SJCRH30 (cell line): Measurements from ENCODE around the gene LRP1-AS. TPM values are rescaled to one million over a fixed set of nuclear protein-coding genes. Genes with fewer than 3 reads are reported as not detected.

Experiments used
- DNase-seq, 2 experiments: peaks; one replicate each; pipeline ENCODE4 v3.0.0-alpha.2; 2015 to 2020
- H3K27ac ChIP-seq: fragments of 250-450 bp; sonication (Bioruptor Pico); 2 replicates; pipeline ENCODE4 v1.5.1; 2020; ENCODE audit warnings: mild to moderate bottlenecking, moderate library complexity
- H3K27me3 ChIP-seq: fragments of 250-450 bp; sonication (Bioruptor Pico); 2 replicates; pipeline ENCODE4 v1.5.1; 2020; ENCODE audit warnings: mild to moderate bottlenecking, moderate library complexity
- H3K36me3 ChIP-seq: fragments of 250-450 bp; sonication (Bioruptor Pico); 2 replicates; pipeline ENCODE4 v1.5.1; 2020; ENCODE audit warnings: mild to moderate bottlenecking, moderate library complexity
- H3K4me1 ChIP-seq: fragments of 250-450 bp; sonication (Bioruptor Pico); 2 replicates; pipeline ENCODE4 v1.5.1; 2020; ENCODE audit warnings: mild to moderate bottlenecking, moderate library complexity
- H3K4me3 ChIP-seq: fragments of 250-450 bp; sonication (Bioruptor Pico); 2 replicates; pipeline ENCODE4 v1.5.1; 2020; ENCODE audit warnings: mild to moderate bottlenecking, moderate library complexity
- H3K9me3 ChIP-seq: fragments of 250-450 bp; sonication (Bioruptor Pico); replicated peaks from 2 replicates; pipeline ENCODE4 v1.5.1; 2020; ENCODE audit warnings: mild to moderate bottlenecking, moderate library complexity
- total RNA-seq: library from RNA; depleted of rRNA; stranded (reverse); fragments of >200 nt; shearing (Covaris generic); gene quantifications from 2 replicates; pipeline ENCODE4 v1.2.3, GENCODE V29; 2014

LRP1-AS gene
- total RNA-seq, 1 experiment from 2014 or later = 1.3 TPM

DNA sequence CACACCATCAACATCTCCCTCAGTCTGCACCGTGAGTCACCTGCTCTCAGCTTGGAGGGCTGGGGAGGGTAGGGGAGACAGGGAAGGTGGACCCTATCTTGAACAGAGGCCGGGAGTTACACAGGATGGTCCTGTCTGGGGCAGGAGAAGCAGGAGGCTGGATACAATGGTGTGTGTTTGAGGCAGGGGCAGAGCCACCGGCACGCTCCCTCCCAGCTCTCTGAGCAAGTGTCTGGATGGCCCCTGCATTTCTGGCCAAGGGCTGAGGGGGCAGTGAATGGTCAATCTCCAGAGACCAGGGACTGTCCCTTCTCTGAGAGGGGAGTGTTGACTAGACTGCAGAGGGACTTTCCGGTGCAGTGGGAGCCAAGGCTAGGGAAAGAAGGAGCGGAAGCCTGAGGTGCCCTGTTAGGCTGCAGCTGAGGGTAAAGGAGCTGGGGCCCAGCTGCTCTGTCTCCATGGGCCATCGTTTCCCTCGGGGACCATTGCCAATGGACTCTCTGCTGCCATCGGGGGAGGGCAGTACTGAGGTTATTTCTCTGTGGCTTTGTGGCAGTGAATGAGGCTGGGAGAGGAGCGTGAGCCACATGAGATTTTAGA lies 1.9 kb downstream of the LRP1-AS start:
- peaks cover 44% of the 10 kb centered on the region for H3K36me3 ChIP-seq
- no peak overlapping the region for H3K27ac ChIP-seq
- no peaks in the 10 kb centered on the region for H3K27me3 ChIP-seq
- H3K9me3 ChIP-seq = no peaks in the 10 kb centered on the region
- no peak overlapping the region for H3K4me3 ChIP-seq
- H3K4me1 ChIP-seq = peaks cover 6% of the 10 kb centered on the region; the same call in 1 of the 2 replicates
- peak in 1 of 2 experiments; percentile 57 for DNase-seq

- Histone ChIP-seq H3K4me3 (no peak overlapping the region), H3K36me3 (peaks cover 53% of the 10 kb centered on the region)
These were observed 4.0 kb downstream of the LRP1-AS start for GRCh38 chr12:57143454-57143853.

DNA sequence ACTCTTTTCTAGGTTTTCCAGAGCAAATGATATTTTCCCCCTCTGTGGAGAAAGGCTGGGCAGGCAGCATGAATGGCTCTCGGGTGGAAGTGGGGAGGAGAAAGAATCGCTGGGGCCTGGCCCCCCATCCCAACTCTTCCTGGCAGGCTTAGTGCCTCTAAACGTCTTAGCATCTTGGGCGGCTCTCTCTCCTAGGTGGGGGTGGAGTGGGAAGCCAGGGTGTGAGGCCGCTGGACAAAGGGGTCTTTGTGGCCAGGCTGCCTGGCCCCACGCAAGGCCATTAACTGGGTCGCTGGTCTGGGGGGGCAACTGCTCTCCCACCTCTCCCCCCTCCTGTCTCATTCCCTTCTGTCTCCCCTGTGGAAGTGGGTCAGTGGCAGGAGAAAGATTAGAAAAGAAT lies 4.7 kb downstream of the LRP1-AS start:
- no peak overlapping the region for H3K27ac ChIP-seq
- peaks cover 51% of the 10 kb centered on the region for H3K36me3 ChIP-seq
- H3K4me1 ChIP-seq = peaks cover 7% of the 10 kb centered on the region; the same call in 1 of the 2 replicates
- no peaks in the 10 kb centered on the region for H3K27me3 ChIP-seq
- no peaks in the 10 kb centered on the region for H3K9me3 ChIP-seq
- no peak for DNase-seq
- no peak overlapping the region for H3K4me3 ChIP-seq

More at GRCh38 chr12:57143454-57143853, 4.0 kb downstream of the LRP1-AS start:
- Histone ChIP-seq H3K27me3 (no peaks in the 10 kb centered on the region), H3K9me3 (no peaks in the 10 kb centered on the region), H3K4me1 (peaks cover 8% of the 10 kb centered on the region; the same call in 1 of the 2 replicates), H3K27ac (no peak overlapping the region)
- no peak for DNase-seq

DNA sequence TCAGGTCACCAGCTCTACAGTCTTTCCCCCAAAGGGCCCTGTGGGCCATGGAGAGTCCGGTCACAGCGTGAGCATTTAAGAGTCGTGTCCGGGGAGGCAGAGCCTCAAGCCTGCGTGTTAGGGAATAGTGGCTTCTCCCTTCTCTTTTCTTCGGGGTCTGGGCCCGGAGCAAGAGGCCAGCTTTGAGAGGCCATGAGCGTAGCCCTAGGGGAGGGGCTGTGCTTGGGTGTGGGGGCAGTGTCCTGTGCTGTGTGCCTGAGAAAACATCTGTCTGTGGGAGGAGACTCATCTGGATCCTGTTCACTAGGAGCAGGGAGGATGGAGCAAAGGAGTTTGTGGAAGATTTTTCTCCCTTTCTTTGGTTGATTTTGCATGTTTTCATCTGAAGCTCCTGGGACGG lies 5.3 kb downstream of the LRP1-AS start:
- H3K9me3 ChIP-seq = no peaks in the 10 kb centered on the region
- peaks cover 51% of the 10 kb centered on the region for H3K36me3 ChIP-seq
- H3K27me3 ChIP-seq = no peaks in the 10 kb centered on the region
- H3K4me1 ChIP-seq = peaks cover 3% of the 10 kb centered on the region; the same call in 1 of the 2 replicates
- H3K4me3 ChIP-seq = no peak overlapping the region
- H3K27ac ChIP-seq = no peak overlapping the region
- DNase-seq = no peak

DNA sequence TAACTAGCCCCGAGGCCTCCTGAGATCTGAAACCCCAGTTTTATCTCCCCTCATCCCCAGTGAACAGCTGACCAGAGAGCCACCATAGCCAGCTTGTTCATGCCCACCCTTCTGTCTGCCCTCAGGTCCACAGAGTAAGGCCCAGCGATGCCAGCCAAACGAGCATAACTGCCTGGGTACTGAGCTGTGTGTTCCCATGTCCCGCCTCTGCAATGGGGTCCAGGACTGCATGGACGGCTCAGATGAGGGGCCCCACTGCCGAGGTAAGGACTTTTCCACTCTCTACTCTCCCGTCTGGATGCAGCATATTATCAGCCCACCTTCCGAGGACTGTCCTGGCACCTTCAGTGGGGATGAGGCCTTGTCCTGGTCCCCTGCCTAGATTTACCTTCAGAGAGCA lies 6.2 kb downstream of the LRP1-AS start:
- Histone ChIP-seq H3K4me3 (no peak overlapping the region), H3K4me1 (peaks cover 3% of the 10 kb centered on the region; the same call in 1 of the 2 replicates), H3K27me3 (no peaks in the 10 kb centered on the region), H3K27ac (no peak overlapping the region), H3K9me3 (no peaks in the 10 kb centered on the region), H3K36me3 (peaks cover 47% of the 10 kb centered on the region)
- DNase-seq = no peak

DNA sequence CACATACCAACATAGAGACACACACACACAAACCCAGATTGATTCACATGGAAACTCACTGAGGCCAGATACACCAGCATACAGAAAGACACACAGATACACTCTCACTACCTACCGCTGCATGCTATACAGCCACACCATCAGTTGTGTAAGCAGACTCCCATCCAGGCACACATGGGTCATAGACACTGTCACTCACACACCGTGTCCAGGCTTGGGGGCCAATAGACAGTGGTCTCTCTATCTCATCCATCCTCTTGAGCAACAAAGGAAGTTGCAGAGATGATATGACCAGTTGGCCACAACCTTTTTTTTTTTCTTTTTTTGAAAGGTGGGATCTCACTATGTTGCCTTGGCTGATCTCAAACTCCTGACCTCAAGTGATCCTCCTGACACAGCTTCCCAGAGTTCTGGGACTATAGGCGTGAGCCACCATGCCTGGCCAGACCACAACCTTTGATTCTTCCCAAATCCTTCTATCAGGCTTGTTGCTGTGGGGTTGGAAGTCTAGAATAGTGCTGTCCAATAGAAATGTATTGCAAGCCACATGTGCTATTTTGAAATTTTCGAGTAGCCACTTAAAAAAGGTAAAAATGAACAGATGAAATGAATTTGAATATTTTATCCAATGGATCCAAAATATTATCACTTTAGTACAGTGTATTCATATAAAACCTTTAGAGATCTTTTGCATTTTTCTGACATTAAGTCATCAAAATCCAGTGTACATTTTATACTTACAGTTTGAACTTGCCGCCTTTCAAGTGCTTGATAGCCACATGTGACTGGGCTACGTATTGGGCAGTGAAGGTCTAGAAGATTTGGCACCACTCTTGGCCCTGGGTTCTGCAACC lies 7.4 kb downstream of the LRP1-AS start:
- peaks cover 11% of the 10 kb centered on the region for H3K4me1 ChIP-seq
- peaks cover 36% of the 10 kb centered on the region for H3K36me3 ChIP-seq
- no peak overlapping the region for H3K27ac ChIP-seq
- no peak overlapping the region for H3K4me3 ChIP-seq
- H3K27me3 ChIP-seq = no peaks in the 10 kb centered on the region
- H3K9me3 ChIP-seq = no peaks in the 10 kb centered on the region
- no peak for DNase-seq

GRCh38 chr12:57138526-57139272 lies 8.7 kb downstream of the LRP1-AS start:
- peaks cover 25% of the 10 kb centered on the region for H3K36me3 ChIP-seq
- no peak overlapping the region for H3K4me3 ChIP-seq
- H3K9me3 ChIP-seq = no peaks in the 10 kb centered on the region
- peaks cover 13% of the 10 kb centered on the region for H3K4me1 ChIP-seq
- peak; percentile 71 to 78 for DNase-seq
- no peak overlapping the region for H3K27ac ChIP-seq
- no peaks in the 10 kb centered on the region for H3K27me3 ChIP-seq

DNA sequence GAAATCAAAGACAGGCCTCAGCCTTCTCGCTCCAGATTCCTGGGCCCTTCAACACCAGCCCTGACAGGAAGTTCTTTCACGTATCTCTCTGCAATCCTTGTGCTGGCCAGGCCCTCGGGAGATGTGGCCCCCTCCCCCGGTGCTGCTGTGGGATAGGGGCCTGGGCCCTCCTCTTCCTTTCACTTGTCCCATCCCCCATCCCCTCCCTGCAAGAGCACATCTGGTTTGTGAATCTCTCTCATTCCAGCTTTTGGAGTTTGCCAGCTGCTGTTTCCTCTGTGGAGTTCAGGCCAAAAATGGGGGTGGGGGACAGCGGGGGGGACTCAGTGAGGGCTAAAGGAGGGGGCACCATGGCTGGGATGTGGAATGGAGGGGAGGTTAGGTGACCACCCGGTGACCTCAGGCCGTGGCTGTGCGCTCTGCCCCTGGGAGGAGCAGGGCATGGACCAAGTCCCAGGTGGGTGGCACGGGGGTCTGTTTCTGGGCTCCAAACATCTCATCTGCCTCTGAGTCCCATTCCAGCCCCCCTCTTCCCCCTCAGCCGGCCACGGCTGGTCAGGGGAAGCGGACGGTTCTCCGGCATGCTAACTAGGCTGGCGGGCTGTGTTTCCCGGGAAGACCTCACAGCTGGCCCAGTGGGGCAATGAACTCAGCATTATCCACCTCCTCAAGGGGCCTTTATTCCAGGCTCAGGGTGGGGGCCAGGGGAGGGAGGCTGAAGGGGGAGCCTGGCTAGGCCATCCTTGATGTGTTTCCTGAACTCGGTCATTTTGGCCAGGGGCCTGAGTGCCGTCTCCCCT lies 11.7 kb downstream of the LRP1-AS start:
- Histone ChIP-seq H3K27me3 (no peaks in the 10 kb centered on the region), H3K4me1 (peaks cover 35% of the 10 kb centered on the region), H3K4me3 (no peak overlapping the region), H3K9me3 (no peaks in the 10 kb centered on the region), H3K27ac (no peak overlapping the region), H3K36me3 (peaks cover 13% of the 10 kb centered on the region)
- DNase-seq = peak; percentile 79 to 80

DNA sequence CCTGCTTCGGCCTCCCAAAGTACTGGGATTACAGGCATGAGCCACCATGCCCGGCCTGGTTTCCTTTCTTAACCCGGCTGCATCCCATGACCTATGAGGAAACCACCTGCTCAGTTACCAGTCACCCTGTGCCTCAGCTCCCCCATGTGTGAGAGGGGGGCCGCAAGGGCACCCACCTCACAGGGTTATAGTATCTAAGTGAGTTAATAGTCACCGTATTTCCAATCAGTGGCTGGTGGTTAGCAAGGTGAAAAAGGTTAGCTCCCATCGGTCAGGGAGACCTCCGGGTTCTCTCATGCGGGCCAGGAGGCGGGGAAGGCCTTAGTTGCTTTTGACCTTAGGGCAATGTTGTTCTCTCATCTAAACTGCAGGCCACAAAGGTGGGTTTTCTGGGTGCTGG lies 12.5 kb downstream of the LRP1-AS start:
- no peak overlapping the region for H3K27ac ChIP-seq
- peaks cover 9% of the 10 kb centered on the region for H3K36me3 ChIP-seq
- DNase-seq = no peak
- peaks cover 36% of the 10 kb centered on the region for H3K4me1 ChIP-seq
- H3K9me3 ChIP-seq = no peaks in the 10 kb centered on the region
- no peaks in the 10 kb centered on the region for H3K27me3 ChIP-seq
- no peak overlapping the region for H3K4me3 ChIP-seq

GRCh38 chr12:57133916-57134315 lies 13.5 kb downstream of the LRP1-AS start:
- Histone ChIP-seq H3K36me3 (no peaks in the 10 kb centered on the region), H3K4me3 (no peak overlapping the region), H3K9me3 (no peaks in the 10 kb centered on the region), H3K27ac (no peak overlapping the region), H3K27me3 (no peaks in the 10 kb centered on the region), H3K4me1 (peaks cover 43% of the 10 kb centered on the region)
- DNase-seq = no peak

- Histone ChIP-seq H3K27ac (peak overlapping the region; percentile 23), H3K4me1 (peaks cover 40% of the 10 kb centered on the region), H3K4me3 (no peak overlapping the region), H3K36me3 (no peaks in the 10 kb centered on the region), H3K9me3 (no peaks in the 10 kb centered on the region), H3K27me3 (no peaks in the 10 kb centered on the region)
- DNase-seq = peak in 1 of 2 experiments; percentile 74
These were observed 14.3 kb downstream of the LRP1-AS start for GRCh38 chr12:57133013-57133569.

GRCh38 chr12:57131896-57132744 lies 15.3 kb downstream of the LRP1-AS start:
- DNase-seq = peak in 1 of 2 experiments; percentile 87
- H3K36me3 ChIP-seq = no peaks in the 10 kb centered on the region
- H3K27ac ChIP-seq = no peak overlapping the region; the same call in 1 of the 2 replicates
- H3K9me3 ChIP-seq = no peaks in the 10 kb centered on the region
- peaks cover 2% of the 10 kb centered on the region for H3K27me3 ChIP-seq
- H3K4me3 ChIP-seq = no peak overlapping the region
- H3K4me1 ChIP-seq = peaks cover 42% of the 10 kb centered on the region

- Histone ChIP-seq H3K27me3 (peaks cover 12% of the 10 kb centered on the region), H3K27ac (no peak overlapping the region), H3K36me3 (no peaks in the 10 kb centered on the region), H3K4me1 (peaks cover 46% of the 10 kb centered on the region), H3K9me3 (no peaks in the 10 kb centered on the region), H3K4me3 (no peak overlapping the region)
- no peak for DNase-seq
These were observed 16.5 kb downstream of the LRP1-AS start for GRCh38 chr12:57130941-57131340.
